Epithelial cell of esophagus (primary cell): ENCODE results near the gene HDLBP.

ENCODE experiments used
- DNase-seq: peaks from one replicate; pipeline ENCODE4 v3.0.0; 2010; ENCODE audit warnings: low read depth
- H3K4me3 ChIP-seq: 2 replicates; pipeline ENCODE4 v1.5.1; 2011; ENCODE audit warnings: mild to moderate bottlenecking, low read length, control low read depth
- CTCF ChIP-seq: IDR thresholded peaks from 2 replicates; pipeline ENCODE4 v1.5.1; 2011; ENCODE audit warnings: low read depth, mild to moderate bottlenecking, low read length, control low read depth, inconsistent platforms; ENCODE audit not compliant: insufficient read depth; ENCODE audit errors: missing control alignments

The HDLBP gene

GRCh38 chr2:241260911-241261310, 54.6 kb downstream of the HDLBP start:
- TF ChIP-seq CTCF: no peak
- DNase-seq: no peak
- H3K4me3 ChIP-seq: no peak overlapping the region

GRCh38 chr2:241258505-241259280, 56.8 kb downstream of the HDLBP start:
- DNase-seq: no peak
- TF ChIP-seq CTCF: no peak

GRCh38 chr2:241257419-241258032, 57.9 kb downstream of the HDLBP start:
- DNase-seq: no peak
- TF ChIP-seq CTCF: no peak
- H3K4me3 ChIP-seq: no peak overlapping the region

More at GRCh38 chr2:241258505-241259280, 56.8 kb downstream of the HDLBP start:
- H3K4me3 ChIP-seq: no peak overlapping the region

- TF ChIP-seq CTCF: no peak
- H3K4me3 ChIP-seq: no peak overlapping the region
- no peak for DNase-seq
These were observed 59.3 kb downstream of the HDLBP start for GRCh38 chr2:241256168-241256545.

GRCh38 chr2:241255542-241256167, 59.8 kb downstream of the HDLBP start:
- no peak overlapping the region for H3K4me3 ChIP-seq
- DNase-seq: no peak
- no peak for TF ChIP-seq CTCF

GRCh38 chr2:241254904-241255351, 60.5 kb downstream of the HDLBP start:
- no peak for TF ChIP-seq CTCF
- DNase-seq: no peak
- no peak overlapping the region for H3K4me3 ChIP-seq
